Measurements from ENCODE around the gene EID1.

- no peak for TF ChIP-seq CTCF (IDR thresholded peaks at IDR 0.05)
- TF ChIP-seq POLR2A (IDR thresholded peaks at IDR 0.05): no peak
- TF ChIP-seq POLR2AphosphoS5 (IDR thresholded peaks at IDR 0.05): no peak
- no peak for TF ChIP-seq EP300 (IDR thresholded peaks at IDR 0.05)
These were observed 13.4 kb downstream of the EID1 start for GRCh38 chr15:48891232-48891765.
